Stimulated activated CD4-positive, alpha-beta T cell treated with anti-CD3 and anti-CD28 coated beads, Interleukin-2, amount 100 ng/mL, for 48 hours (primary cell): Measurements from ENCODE around the gene MYBPC2.
A peak's percentile ranks its signal among the peaks of the same experiment; 100 is the strongest.

Experiments
- DNase-seq, 2 donors: peaks; one replicate each; pipeline ENCODE4 v3.0.0-alpha.2; 2020

Gene MYBPC2

GRCh38 chr19:50482916-50483315 is 50.2 kb downstream of the MYBPC2 start:
- no peak for DNase-seq

- DNase-seq, result no peak
Measured at GRCh38 chr19:50485284-50485955, 52.7 kb downstream of the MYBPC2 start.

- DNase-seq, result peak; percentile 68 to 74
Measured at GRCh38 chr19:50486823-50487515, 54.3 kb downstream of the MYBPC2 start.

DNA sequence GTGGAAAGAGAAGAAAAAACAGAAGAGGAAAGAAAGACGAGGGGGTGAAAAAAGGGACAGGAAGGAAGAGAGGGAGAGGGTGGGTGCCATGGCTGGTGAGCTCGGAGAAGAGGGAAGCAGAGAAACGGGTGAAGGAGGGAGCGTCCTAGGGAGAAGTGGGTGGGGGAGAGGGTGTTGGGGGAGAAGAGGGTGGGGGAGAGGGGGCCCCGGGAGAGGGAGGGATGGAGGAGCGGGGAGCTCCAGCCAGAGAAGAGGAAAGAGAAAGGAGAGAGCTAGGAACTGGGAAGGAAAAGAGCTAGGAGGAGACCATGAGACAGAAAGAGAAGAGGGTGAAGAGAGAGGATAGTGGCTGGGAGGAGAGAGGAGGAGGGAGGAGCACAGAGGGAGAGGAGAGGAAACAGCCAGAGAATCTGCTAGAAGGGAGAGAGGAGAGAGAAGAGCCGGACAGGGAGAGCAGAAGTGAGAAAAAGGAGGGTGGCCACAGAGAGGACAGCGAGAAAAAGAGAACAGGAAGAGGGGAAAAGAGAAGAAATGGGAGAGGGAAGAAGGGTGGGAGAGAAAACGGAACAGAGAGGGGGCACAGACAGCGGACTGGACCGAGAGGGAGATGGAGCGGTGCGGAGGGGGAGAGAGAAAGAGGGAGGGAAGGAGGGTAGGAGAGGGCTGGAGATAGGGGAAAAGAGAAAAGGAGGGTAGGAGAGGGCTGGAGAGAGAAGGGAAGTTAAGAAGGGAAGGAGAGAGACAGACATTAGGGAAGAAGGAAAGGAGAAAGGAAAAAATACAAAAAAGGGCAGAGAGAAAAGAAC is 55.9 kb downstream of the MYBPC2 start:
- DNase-seq, result no peak

GRCh38 chr19:50489461-50490011 is 56.8 kb downstream of the MYBPC2 start:
- no peak for DNase-seq

- no peak for DNase-seq
Measured at GRCh38 chr19:50490411-50490811, 57.7 kb downstream of the MYBPC2 start.

- no peak for DNase-seq
Measured at GRCh38 chr19:50490991-50491472, 58.3 kb downstream of the MYBPC2 start.

- DNase-seq, result peak in 1 of 2 donors; percentile 24
Measured at GRCh38 chr19:50492303-50493052, 59.8 kb downstream of the MYBPC2 start.

GRCh38 chr19:50493171-50493570 is 60.5 kb downstream of the MYBPC2 start:
- no peak for DNase-seq

GRCh38 chr19:50494186-50495019 is 61.7 kb downstream of the MYBPC2 start:
- no peak for DNase-seq

- DNase-seq, result no peak
Measured at GRCh38 chr19:50495020-50495531, 62.4 kb downstream of the MYBPC2 start.

- DNase-seq, result no peak
Measured at GRCh38 chr19:50496189-50497021, 63.7 kb downstream of the MYBPC2 start.

- no peak for DNase-seq
Measured at GRCh38 chr19:50497022-50497405, 64.3 kb downstream of the MYBPC2 start.

GRCh38 chr19:50498219-50499056 is 65.7 kb downstream of the MYBPC2 start:
- DNase-seq, result no peak

DNA sequence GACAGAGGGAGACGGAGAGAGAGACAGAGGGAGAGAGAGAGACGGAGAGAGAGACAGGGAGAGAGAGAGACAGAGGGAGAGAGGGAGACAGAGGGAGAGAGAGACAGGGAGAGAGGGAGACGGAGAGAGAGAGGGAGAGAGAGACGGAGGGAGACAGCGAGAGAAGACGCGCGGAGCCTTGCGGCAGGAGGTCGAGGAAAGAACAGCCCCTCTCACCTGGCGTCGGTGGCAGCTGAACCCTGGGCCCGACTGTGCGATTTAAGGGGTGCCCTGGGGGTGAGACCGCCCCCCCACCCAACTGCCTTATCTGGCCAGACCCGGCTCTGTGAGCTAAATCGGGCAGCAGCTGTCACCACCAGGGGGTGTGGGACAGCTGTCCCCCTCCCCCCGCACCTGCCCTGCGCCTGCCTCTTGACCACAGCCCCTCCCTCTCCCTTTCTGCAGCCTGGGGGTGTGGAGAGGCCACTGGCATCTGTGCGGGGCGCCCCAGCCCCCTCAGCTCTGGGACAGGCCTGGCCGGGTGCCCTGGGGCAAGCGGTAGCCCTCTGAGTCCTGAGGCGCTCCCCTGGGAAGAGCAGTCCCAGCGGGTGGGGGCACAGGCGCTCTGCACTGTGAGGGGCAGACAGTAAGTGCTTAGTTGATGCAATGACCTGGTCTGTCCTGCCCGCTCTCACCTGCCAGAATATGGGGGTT is 67.5 kb downstream of the MYBPC2 start:
- no peak for DNase-seq

DNA sequence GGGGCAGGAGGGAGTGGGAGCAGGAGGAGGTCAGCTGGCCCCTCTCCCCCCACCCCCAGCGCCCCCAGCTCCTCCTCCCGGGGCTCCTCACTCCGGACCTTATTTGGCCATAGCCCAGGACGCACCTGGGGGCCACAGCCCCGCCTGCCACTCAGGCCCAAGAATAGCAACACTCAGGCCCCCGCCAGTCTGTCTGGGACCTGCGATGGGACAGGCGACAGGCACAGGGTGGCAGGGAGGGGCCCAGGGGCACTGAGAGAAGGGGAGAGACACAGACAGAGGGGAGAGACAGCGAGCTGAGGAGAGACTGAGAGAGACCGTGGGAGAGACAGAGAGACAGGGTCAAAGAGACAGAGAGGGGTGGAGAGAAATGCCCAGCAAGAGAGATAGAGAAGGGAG is 68.1 kb downstream of the MYBPC2 start:
- DNase-seq, result no peak

GRCh38 chr19:50501186-50501567 is 68.5 kb downstream of the MYBPC2 start:
- no peak for DNase-seq

GRCh38 chr19:50501568-50502475 is 69.1 kb downstream of the MYBPC2 start:
- no peak for DNase-seq
